Upper lobe of right lung (tissue), 1 donor: Measurements from ENCODE around the gene CLIP3. TPM values are rescaled to one million over a fixed set of nuclear protein-coding genes. Genes with fewer than 3 reads are reported as not detected.
A peak's percentile ranks its signal among the peaks of the same experiment; 100 is the strongest.

Experiments used
- ATAC-seq: fragments of 200-7000 bp; cut with Tn5 transposase; one replicate; pipeline ENCODE4 v1.9.1; 2020; ENCODE audit warnings: mild to moderate bottlenecking, moderate library complexity
- DNase-seq: peaks from one replicate; pipeline ENCODE4 v3.0.0-alpha.2; 2020
- H3K27ac ChIP-seq: fragments of 200-600 bp; one replicate; pipeline ENCODE4 v1.8.0; 2022
- H3K27me3 ChIP-seq: fragments of 200-600 bp; one replicate; pipeline ENCODE4 v1.8.0; 2022; ENCODE audit warnings: mild to moderate bottlenecking
- H3K36me3 ChIP-seq: fragments of 200-600 bp; one replicate; pipeline ENCODE4 v1.8.0; 2022
- H3K4me1 ChIP-seq: fragments of 200-600 bp; one replicate; pipeline ENCODE4 v1.8.0; 2022
- H3K4me3 ChIP-seq: fragments of 200-600 bp; one replicate; pipeline ENCODE4 v1.8.0; 2022; ENCODE audit warnings: mild to moderate bottlenecking
- H3K9me3 ChIP-seq: fragments of 200-600 bp; one replicate; pipeline ENCODE4 v1.8.0; 2022
- intact Hi-C: fragments of 100-400 bp; cut with DNase I; formaldehyde crosslinking; loops from one replicate; pipeline ENCODE4 v1.11.0; 2022
- total RNA-seq: library from RNA; stranded (reverse); fragmentation: NEBNext Ultra II Directional; extraction: Animal tissue kit (Norgen Biotek cat#: 25700); gene quantifications from one replicate; pipeline ENCODE4 v1.2.1, GENCODE V29; 2021
- TF ChIP-seq, protein P1 (sequence below): fragments of 200-600 bp; IDR thresholded peaks from one replicate; pipeline ENCODE4 v1.8.0; 2022; ENCODE audit warnings: antibody characterized with exemption
- donor health status: DM: no; HTN: yes; CAD: no; lungs with severe emphysema.

CLIP3 gene
- total RNA-seq, 1 donor from 2014 or later, result 10.5 TPM

- peak within 1 kb of the TSS; percentile 72 for H3K4me3 ChIP-seq
- peak within 1 kb of the TSS; percentile 92 for H3K27ac ChIP-seq
- DNase-seq, result peak; percentile 100
- H3K27me3 ChIP-seq, result no peaks in the 10 kb centered on the region
- no peaks in the 10 kb centered on the region for H3K9me3 ChIP-seq
- peak; percentile 98 for ATAC-seq
- no peaks in the 10 kb centered on the region for H3K36me3 ChIP-seq
- TF ChIP-seq, protein P1, sequence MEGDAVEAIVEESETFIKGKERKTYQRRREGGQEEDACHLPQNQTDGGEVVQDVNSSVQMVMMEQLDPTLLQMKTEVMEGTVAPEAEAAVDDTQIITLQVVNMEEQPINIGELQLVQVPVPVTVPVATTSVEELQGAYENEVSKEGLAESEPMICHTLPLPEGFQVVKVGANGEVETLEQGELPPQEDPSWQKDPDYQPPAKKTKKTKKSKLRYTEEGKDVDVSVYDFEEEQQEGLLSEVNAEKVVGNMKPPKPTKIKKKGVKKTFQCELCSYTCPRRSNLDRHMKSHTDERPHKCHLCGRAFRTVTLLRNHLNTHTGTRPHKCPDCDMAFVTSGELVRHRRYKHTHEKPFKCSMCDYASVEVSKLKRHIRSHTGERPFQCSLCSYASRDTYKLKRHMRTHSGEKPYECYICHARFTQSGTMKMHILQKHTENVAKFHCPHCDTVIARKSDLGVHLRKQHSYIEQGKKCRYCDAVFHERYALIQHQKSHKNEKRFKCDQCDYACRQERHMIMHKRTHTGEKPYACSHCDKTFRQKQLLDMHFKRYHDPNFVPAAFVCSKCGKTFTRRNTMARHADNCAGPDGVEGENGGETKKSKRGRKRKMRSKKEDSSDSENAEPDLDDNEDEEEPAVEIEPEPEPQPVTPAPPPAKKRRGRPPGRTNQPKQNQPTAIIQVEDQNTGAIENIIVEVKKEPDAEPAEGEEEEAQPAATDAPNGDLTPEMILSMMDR, result no peak
- intact Hi-C loops, result no loop called here
- H3K4me1 ChIP-seq, result peaks cover 17% of the 10 kb centered on the region
Observed at GRCh38 chr19:36014012-36014924, 18.4 kb downstream of the CLIP3 start, which contains the start of gene ALKBH6. TSS of gene ALKBH6 (minus strand) at chr19:36014213. CDS start at chr19:36013397, 816 bp downstream.

DNA sequence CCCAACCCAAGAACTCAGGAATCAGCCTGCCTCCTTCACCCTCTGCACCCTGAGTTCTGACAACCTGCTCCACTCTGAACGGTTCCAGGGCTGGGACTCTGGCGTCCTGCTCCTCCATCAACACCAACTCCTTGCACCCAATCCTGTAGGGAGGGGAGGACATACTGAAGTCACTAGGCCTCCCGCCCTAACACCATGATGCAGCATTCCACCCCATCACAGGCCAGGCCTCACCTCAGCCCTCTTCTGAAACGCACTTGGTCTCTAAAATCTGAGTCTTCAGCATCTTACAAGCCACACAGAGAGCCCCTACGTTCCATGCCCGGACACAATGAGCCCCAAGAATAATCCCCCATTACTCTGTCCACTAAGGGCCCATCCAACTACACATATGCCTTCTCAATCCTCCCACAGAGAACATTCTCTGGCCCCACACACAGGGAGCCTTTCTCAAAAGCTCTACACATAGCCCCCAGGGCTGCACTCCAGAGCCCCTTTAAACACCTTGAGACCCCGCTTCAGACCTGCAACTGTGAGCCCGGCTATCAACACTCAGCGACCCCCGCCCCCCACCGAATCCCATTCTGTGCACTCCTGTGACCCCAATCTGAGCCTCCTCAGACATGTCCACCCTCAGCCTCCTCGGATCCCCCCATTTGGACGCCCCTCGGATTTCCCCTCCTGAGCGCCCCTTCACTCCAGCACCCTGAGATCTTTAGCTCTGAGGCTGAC lies 19.2 kb downstream of the CLIP3 start:
- Histone ChIP-seq H3K4me1 (peaks cover 20% of the 10 kb centered on the region), H3K27me3 (no peaks in the 10 kb centered on the region), H3K4me3 (peak overlapping the region; percentile 72), H3K27ac (peak overlapping the region; percentile 92), H3K9me3 (no peaks in the 10 kb centered on the region), H3K36me3 (no peaks in the 10 kb centered on the region)
- ATAC-seq (no peak), DNase-seq (no peak)
- TF ChIP-seq, protein P1, result no peak
- intact Hi-C loops, result no loop called here

GRCh38 chr19:36010402-36010801 lies 22.3 kb downstream of the CLIP3 start:
- peaks cover 20% of the 10 kb centered on the region for H3K4me1 ChIP-seq
- ATAC-seq (no peak), DNase-seq (no peak)
- intact Hi-C loops, result no loop called here
- H3K9me3 ChIP-seq, result no peaks in the 10 kb centered on the region
- no peak overlapping the region for H3K27ac ChIP-seq
- H3K36me3 ChIP-seq, result no peaks in the 10 kb centered on the region
- no peak overlapping the region for H3K4me3 ChIP-seq
- TF ChIP-seq, protein P1, result no peak
- H3K27me3 ChIP-seq, result no peaks in the 10 kb centered on the region

GRCh38 chr19:36009633-36010379 lies 22.9 kb downstream of the CLIP3 start:
- intact Hi-C loops, result no loop called here

GRCh38 chr19:36009220-36009619 lies 23.5 kb downstream of the CLIP3 start:
- TF ChIP-seq, protein P1, result no peak
- Histone ChIP-seq H3K9me3 (no peaks in the 10 kb centered on the region), H3K27ac (peak overlapping the region; percentile 30), H3K4me1 (peaks cover 14% of the 10 kb centered on the region), H3K4me3 (peak overlapping the region; percentile 53), H3K36me3 (no peaks in the 10 kb centered on the region), H3K27me3 (no peaks in the 10 kb centered on the region)
- ATAC-seq (peak; percentile 72), DNase-seq (peak; percentile 87)
- intact Hi-C loops, result no loop called here

More at GRCh38 chr19:36009633-36010379, 22.9 kb downstream of the CLIP3 start:
- TF ChIP-seq, protein P1, result no peak
- no peak overlapping the region for H3K27ac ChIP-seq
- H3K4me1 ChIP-seq, result peaks cover 17% of the 10 kb centered on the region
- ATAC-seq, result no peak
- peak overlapping the region; percentile 53 for H3K4me3 ChIP-seq
- no peaks in the 10 kb centered on the region for H3K9me3 ChIP-seq
- no peaks in the 10 kb centered on the region for H3K27me3 ChIP-seq
- DNase-seq, result no peak
- no peaks in the 10 kb centered on the region for H3K36me3 ChIP-seq
